ENCODE results near the gene GOLGA3.

Gene GOLGA3

DNA sequence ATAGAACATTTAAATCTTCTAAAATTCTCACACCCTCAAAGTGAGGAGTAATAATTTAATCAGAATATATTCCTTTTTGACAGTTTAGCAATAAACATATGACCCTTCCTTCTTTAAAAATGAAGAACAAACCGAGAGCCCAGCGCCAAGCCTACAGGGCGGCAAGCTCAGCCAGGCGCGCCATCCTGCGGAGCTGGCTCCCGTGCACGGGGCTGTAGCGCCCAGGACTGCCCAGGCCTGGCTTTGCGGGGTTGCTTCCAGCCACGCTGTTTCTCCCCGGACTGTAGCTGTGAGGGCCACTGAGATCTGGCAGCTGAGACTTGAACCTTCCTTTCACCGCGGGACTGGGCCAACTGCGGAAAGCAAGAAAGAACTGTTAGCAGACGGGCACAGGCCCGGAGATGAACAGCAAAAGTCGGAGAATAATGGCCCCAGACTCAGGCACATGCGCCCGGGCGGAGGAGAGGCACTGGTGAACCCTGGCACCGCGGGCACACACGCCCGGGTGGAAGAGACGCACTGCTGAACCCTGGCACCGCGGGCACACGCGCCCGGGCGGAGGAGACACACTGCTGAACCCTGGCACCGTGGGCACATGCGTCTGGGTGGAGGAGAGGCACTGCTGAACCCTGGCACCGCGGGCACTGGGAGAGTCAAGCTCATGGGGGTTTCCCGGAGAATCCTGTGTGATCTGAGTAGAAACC lies 101.4 kb downstream of the GOLGA3 start:
- in situ Hi-C loops (cut with MboI; ENCODE audit: low pct_unique_long_range_greater_than_20kb, low sequenced_read_pairs, unreplicated experiment) = no loop called here
- TF ChIP-seq, protein P1, sequence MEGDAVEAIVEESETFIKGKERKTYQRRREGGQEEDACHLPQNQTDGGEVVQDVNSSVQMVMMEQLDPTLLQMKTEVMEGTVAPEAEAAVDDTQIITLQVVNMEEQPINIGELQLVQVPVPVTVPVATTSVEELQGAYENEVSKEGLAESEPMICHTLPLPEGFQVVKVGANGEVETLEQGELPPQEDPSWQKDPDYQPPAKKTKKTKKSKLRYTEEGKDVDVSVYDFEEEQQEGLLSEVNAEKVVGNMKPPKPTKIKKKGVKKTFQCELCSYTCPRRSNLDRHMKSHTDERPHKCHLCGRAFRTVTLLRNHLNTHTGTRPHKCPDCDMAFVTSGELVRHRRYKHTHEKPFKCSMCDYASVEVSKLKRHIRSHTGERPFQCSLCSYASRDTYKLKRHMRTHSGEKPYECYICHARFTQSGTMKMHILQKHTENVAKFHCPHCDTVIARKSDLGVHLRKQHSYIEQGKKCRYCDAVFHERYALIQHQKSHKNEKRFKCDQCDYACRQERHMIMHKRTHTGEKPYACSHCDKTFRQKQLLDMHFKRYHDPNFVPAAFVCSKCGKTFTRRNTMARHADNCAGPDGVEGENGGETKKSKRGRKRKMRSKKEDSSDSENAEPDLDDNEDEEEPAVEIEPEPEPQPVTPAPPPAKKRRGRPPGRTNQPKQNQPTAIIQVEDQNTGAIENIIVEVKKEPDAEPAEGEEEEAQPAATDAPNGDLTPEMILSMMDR (IDR thresholded peaks at IDR 0.05; ENCODE audit: extremely low read depth, insufficient read depth, missing control alignments) = no peak
- no peak for DNase-seq (ENCODE audit: low spot score)

DNA sequence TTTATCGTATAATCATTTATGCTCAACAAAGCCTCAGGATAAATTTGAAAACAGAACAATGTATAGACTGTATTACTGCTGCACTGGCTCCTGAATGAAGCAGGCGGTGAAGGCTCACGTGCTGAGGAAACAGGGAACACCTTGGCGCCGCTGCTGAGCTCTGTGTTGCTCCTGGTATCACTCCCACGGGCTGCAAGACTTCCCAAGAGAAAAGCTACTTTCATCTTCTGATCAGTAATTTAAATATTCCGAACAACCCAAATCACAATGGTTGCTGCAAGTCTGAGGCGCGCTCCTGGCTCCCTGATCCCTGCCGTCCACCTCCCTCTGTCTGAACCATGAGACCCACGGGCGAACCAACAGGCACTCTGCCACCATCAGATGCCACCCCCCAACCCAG lies 102.3 kb downstream of the GOLGA3 start:
- in situ Hi-C loops (cut with MboI; ENCODE audit: low pct_unique_long_range_greater_than_20kb, low sequenced_read_pairs, unreplicated experiment) = no loop called here
- TF ChIP-seq, protein P1 (IDR thresholded peaks at IDR 0.05; ENCODE audit: extremely low read depth, insufficient read depth, missing control alignments) = no peak
- DNase-seq (ENCODE audit: low spot score) = no peak

DNA sequence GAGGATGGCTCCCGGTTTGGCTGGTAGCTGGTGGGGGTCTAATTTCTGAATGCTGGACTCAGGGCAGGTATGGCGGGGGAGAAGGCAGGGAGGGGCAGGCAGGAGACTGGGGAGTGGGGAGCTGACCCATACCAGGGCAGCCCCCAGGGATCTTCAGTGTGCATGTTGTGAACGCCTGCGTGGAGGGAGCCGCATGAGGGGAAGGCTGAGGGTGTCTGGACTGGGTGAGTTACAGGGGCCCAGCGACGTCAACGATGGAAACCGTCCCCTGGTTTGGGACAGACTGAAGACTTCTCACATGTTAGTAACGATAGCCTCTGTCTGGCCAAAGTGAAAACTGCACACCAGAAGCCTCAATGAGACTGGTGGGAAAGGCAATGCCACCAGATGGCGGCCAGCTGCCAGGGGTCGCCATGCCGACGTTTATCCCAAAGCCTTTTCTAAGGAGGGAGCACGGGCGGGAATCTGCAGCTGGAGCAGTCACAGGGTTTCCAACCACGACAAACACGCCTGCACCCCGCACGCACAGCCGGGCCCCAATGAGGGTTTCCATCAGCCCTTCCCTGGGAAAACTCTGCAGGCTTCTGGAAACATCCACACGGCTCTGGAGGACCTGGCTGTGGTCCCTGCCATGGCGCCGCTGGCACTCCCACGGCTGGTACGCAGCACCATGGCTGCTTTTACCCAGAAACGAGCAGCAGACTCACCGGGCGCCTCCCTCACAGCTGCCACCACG lies 104.0 kb downstream of the GOLGA3 start:
- in situ Hi-C loops (cut with MboI; ENCODE audit: low pct_unique_long_range_greater_than_20kb, low sequenced_read_pairs, unreplicated experiment) = no loop called here
- TF ChIP-seq, protein P1 (IDR thresholded peaks at IDR 0.05; ENCODE audit: extremely low read depth, insufficient read depth, missing control alignments) = no peak
- no peak for DNase-seq (ENCODE audit: low spot score)

DNA sequence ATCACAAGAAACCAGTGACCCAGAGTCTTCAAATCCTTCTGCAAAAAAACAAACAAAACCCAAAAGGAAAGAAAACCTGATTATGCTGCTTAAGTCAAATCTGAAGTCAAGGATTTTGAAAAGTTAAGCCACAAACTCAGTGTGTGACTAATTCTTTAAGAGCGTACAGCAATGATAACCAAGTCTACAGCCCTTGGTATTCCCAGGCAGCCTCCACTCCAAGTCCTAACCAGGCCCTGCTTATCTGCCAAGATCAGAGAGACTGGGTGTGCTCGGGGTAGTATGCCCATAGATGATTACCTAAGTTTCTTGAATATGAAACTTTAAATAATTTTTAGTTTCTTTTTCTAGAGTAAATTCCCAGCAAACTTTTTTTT lies 104.9 kb downstream of the GOLGA3 start:
- in situ Hi-C loops (cut with MboI; ENCODE audit: low pct_unique_long_range_greater_than_20kb, low sequenced_read_pairs, unreplicated experiment) = no loop called here
- no peak for DNase-seq (ENCODE audit: low spot score)
- TF ChIP-seq, protein P1 (IDR thresholded peaks at IDR 0.05; ENCODE audit: extremely low read depth, insufficient read depth, missing control alignments) = no peak

DNA sequence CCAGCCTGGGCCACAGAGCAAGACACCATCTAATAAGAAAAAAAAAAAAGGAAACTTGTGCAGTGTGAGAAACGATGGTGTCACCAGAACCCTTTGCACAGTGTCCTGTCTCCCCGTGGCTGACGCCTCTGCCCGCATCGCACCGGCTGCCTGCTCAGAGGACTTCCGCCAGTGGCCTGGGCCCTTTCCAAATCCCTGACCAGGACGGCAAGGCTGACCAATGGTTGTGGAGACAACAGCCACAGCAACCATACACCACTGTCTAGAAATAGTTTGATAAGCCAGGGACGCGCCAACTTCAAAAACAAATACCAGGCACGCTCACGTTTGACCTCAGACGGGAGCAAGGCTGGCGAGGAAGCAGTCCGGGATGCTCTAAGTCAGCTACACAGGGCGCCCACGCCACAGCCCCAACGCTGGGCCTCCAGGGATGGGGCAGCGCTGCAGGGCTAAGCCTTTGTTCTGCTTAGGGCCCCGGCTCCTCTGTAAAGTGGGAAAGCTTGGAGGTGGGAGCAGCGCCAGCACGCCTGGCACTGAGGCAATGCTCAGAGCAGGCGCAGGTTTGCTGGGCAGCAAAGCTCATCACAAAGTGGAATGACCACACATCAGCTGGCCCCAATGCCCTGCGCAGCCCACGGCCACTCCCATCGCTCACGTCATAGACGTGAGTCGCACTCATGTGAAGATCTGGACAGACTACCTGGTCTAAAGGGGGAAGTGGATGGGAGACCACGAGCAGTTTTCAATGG lies 105.5 kb downstream of the GOLGA3 start:
- TF ChIP-seq, protein P1 (IDR thresholded peaks at IDR 0.05; ENCODE audit: extremely low read depth, insufficient read depth, missing control alignments) = no peak
- in situ Hi-C loops (cut with MboI; ENCODE audit: low pct_unique_long_range_greater_than_20kb, low sequenced_read_pairs, unreplicated experiment) = no loop called here
- DNase-seq (ENCODE audit: low spot score) = no peak

DNA sequence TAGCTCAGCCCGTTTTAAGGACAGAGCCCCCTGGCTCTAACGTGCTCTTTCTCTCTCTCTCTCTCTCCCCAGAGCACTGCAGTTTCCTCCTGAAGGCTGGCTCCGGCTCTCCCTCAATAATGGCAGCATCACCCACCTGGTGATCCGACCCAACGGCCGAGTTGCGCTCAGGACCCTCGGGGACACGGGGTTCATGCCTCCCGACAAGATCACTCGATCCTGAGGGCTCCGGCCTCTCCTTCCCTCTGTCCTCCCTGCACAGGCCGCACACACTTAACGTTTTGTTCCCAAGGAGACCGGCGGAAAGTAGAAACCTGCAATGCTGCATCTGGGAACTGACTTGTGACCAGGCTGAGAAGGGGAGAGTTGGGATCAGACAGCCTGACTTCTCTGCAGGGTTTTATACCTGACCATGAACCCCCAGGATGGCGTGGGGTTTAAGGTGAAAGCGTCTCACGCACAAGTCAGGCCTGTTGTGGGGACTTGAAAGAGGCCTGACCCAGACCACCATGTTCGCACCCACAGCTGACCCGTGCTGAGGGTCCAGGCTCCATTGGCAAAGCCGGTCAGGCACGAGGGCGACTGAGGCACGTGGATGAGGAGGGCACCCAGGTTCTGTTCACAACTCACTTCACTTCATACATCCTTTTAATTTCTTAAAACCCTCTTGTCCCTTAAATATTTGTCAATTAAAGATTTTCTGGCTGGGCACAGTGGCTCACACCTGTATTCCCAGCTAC lies 107.9 kb downstream of the GOLGA3 start:
- in situ Hi-C loops (cut with MboI; ENCODE audit: low pct_unique_long_range_greater_than_20kb, low sequenced_read_pairs, unreplicated experiment) = no loop called here
- no peak for DNase-seq (ENCODE audit: low spot score)
- TF ChIP-seq, protein P1 (IDR thresholded peaks at IDR 0.05; ENCODE audit: extremely low read depth, insufficient read depth, missing control alignments) = no peak
